HS-5 (cell line): ENCODE results near the gene CHD2.

Experiments used
- DNase-seq: peaks from one replicate; pipeline ENCODE4 v3.0.0-alpha.2; 2012; ENCODE audit warnings: low read depth

The CHD2 gene

GRCh38 chr15:93068581-93069199 lies 168.6 kb downstream of the CHD2 start:
- no peak for DNase-seq

- DNase-seq = no peak
These were observed 170.0 kb downstream of the CHD2 start for GRCh38 chr15:93070132-93070531.

GRCh38 chr15:93070551-93071296 lies 170.6 kb downstream of the CHD2 start:
- no peak for DNase-seq

- DNase-seq = no peak
These were observed 171.4 kb downstream of the CHD2 start for GRCh38 chr15:93071469-93071936.

- DNase-seq = no peak
These were observed 171.9 kb downstream of the CHD2 start for GRCh38 chr15:93072011-93072410.

GRCh38 chr15:93072411-93073394 lies 172.6 kb downstream of the CHD2 start:
- no peak for DNase-seq

- no peak for DNase-seq
These were observed 173.4 kb downstream of the CHD2 start for GRCh38 chr15:93073465-93073952.

GRCh38 chr15:93074599-93074998 lies 174.5 kb downstream of the CHD2 start:
- DNase-seq = no peak

- no peak for DNase-seq
These were observed 176.1 kb downstream of the CHD2 start for GRCh38 chr15:93076217-93076616.

- no peak for DNase-seq
These were observed 176.8 kb downstream of the CHD2 start for GRCh38 chr15:93076875-93077274.
